Activated CD8-positive, alpha-beta memory T cell treated with anti-CD3 and anti-CD28 coated beads, Interleukin-2, amount 50 U/mL, for 1 hour (primary cell): ENCODE data around the gene KRT82.

Experiments
- DNase-seq: peaks from one replicate; pipeline ENCODE4 v3.0.0-alpha.2; 2020; ENCODE audit errors: extremely low read depth

The KRT82 gene

GRCh38 chr12:52385226-52385702 is 20.9 kb downstream of the KRT82 start, which contains the start of gene KRT84:
KRT84 (minus strand) TSS chr12:52385652; CDS start chr12:52385585, 67 bp downstream.
- no peak for DNase-seq

- DNase-seq = no peak
Measured at GRCh38 chr12:52383331-52383730, 22.8 kb downstream of the KRT82 start.

GRCh38 chr12:52382854-52383253 is 23.3 kb downstream of the KRT82 start:
- no peak for DNase-seq

- no peak for DNase-seq
Measured at GRCh38 chr12:52381206-52381605, 24.9 kb downstream of the KRT82 start.

GRCh38 chr12:52380271-52380694 is 25.9 kb downstream of the KRT82 start:
- DNase-seq = no peak

- no peak for DNase-seq
Measured at GRCh38 chr12:52379536-52379935, 26.6 kb downstream of the KRT82 start.

GRCh38 chr12:52378091-52378490 is 28.0 kb downstream of the KRT82 start:
- DNase-seq = no peak

- no peak for DNase-seq
Measured at GRCh38 chr12:52377266-52377665, 28.9 kb downstream of the KRT82 start.

- no peak for DNase-seq
Measured at GRCh38 chr12:52372216-52373154, 33.6 kb downstream of the KRT82 start.

GRCh38 chr12:52371716-52372115 is 34.4 kb downstream of the KRT82 start:
- DNase-seq = no peak

- DNase-seq = no peak
Measured at GRCh38 chr12:52370926-52371608, 35.1 kb downstream of the KRT82 start.

GRCh38 chr12:52369809-52370208 is 36.3 kb downstream of the KRT82 start:
- DNase-seq = no peak

GRCh38 chr12:52369211-52369610 is 36.9 kb downstream of the KRT82 start:
- DNase-seq = no peak

- DNase-seq = no peak
Measured at GRCh38 chr12:52368508-52368907, 37.6 kb downstream of the KRT82 start.

- no peak for DNase-seq
Measured at GRCh38 chr12:52367876-52368275, 38.3 kb downstream of the KRT82 start.

- no peak for DNase-seq
Measured at GRCh38 chr12:52366738-52367485, 39.2 kb downstream of the KRT82 start, which contains the start of gene KRT85. KRT85 (minus strand) TSS chr12:52367481; CDS start chr12:52367405, 76 bp downstream.

- no peak for DNase-seq
Measured at GRCh38 chr12:52364901-52365489, 41.1 kb downstream of the KRT82 start.

- no peak for DNase-seq
Measured at GRCh38 chr12:52364061-52364460, 42.1 kb downstream of the KRT82 start.

GRCh38 chr12:52363111-52363679 is 42.9 kb downstream of the KRT82 start:
- no peak for DNase-seq

- DNase-seq = no peak
Measured at GRCh38 chr12:52362118-52362726, 43.9 kb downstream of the KRT82 start.

GRCh38 chr12:52361553-52361952 is 44.6 kb downstream of the KRT82 start:
- no peak for DNase-seq
